ENCODE results near the gene NFIX. TPM values are rescaled to one million over a fixed set of nuclear protein-coding genes. Genes with fewer than 3 reads are reported as not detected.

NFIX gene
- total and polyA plus RNA-seq, 2 of the 13 experiments (the other 11 are each of a cell fraction or from before 2014, with no cell fraction given) = 3.4 to 5.4 TPM

DNA sequence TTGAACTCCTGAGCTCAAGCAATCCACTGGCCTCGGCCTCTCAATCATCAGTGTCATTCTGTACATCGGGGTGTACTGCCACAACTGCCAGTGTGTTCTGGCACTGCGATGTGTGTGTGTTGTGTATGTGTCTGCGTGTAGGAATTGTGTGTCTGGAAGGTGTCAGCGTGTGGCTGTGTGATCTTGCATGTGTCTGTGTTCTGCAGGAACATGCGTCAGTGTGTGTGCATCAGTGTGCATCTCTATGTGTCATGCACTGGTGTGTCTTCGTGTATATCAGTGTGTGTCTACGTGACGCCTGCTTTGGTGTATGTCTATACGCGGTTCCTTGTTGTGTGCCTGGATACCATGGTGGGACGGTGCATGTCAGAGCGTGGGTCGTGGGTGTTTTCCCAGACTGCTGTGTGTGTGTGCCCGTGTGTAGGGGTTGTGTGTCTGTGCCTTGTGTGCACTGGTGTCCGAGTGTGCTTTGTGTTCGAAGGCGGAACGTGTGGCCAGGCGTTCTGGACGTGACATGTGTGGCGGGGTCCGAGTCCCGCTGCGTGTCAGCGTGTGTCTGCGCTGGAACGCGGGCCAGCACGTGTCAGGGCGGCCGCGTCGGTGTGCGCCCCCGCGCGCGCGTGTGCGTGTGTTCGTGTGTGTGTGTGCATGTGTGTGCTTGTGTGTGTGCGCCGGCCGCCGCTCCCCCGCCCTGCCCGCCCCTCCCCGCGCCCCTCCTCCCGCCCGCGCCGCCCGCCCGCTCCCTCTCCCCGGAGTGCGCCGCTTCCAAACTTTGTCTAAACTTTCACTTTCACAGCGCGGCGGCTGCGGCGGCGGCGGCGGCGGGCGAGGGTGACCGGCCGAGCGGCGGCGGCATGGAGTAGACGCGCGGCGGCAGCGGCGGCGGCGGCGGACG is at the start of gene NFIX (continued):
- TF ChIP-seq ZNF839 (CRISPR knock-in tag; IDR thresholded peaks at IDR 0.05; ENCODE audit: borderline replicate concordance) (no peak; the same call in 1 of the 2 replicates), EEA1 (CRISPR knock-in tag; IDR thresholded peaks at IDR 0.05; ENCODE audit: borderline replicate concordance) (no peak), TEAD3 (CRISPR knock-in tag; optimal IDR thresholded peaks at IDR 0.05; ENCODE audit: borderline replicate concordance) (peak; percentile 19), ZSCAN25 (CRISPR knock-in tag; IDR thresholded peaks at IDR 0.05) (no peak), MAFG (CRISPR knock-in tag; IDR thresholded peaks at IDR 0.05) (no peak), ZFP36L1 (CRISPR knock-in tag; IDR thresholded peaks at IDR 0.05) (no peak), SNAI1 (CRISPR knock-in tag; IDR thresholded peaks at IDR 0.05; ENCODE audit: borderline replicate concordance) (no peak), ERF (CRISPR knock-in tag; IDR thresholded peaks at IDR 0.05) (no peak), ZNF720 (CRISPR knock-in tag; IDR thresholded peaks at IDR 0.05) (no peak), HES4 (CRISPR knock-in tag; IDR thresholded peaks at IDR 0.05; ENCODE audit: borderline replicate concordance) (0 out of 2 replicates have a peak, but pooled peaks have one; percentile 52), ATF7 (IDR thresholded peaks at IDR 0.05) (no peak), ATF7 (CRISPR knock-in tag; IDR thresholded peaks at IDR 0.05) (no peak), ZSCAN29 (CRISPR knock-in tag; conservative IDR thresholded peaks at IDR 0.05) (no peak), ZNF768 (CRISPR knock-in tag; IDR thresholded peaks at IDR 0.05) (peak; percentile 39; the same call in 1 of the 2 replicates), KAT2B (IDR thresholded peaks at IDR 0.05; ENCODE audit: borderline replicate concordance, low read depth, low read length) (no peak), HOXA9 (CRISPR knock-in tag; IDR thresholded peaks at IDR 0.05; ENCODE audit: borderline replicate concordance) (no peak)
- TF ChIP-seq, protein P1, sequence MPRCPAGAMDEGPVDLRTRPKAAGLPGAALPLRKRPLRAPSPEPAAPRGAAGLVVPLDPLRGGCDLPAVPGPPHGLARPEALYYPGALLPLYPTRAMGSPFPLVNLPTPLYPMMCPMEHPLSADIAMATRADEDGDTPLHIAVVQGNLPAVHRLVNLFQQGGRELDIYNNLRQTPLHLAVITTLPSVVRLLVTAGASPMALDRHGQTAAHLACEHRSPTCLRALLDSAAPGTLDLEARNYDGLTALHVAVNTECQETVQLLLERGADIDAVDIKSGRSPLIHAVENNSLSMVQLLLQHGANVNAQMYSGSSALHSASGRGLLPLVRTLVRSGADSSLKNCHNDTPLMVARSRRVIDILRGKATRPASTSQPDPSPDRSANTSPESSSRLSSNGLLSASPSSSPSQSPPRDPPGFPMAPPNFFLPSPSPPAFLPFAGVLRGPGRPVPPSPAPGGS (CRISPR knock-in tag; IDR thresholded peaks at IDR 0.05) = no peak
- TF ChIP-seq, protein P2, sequence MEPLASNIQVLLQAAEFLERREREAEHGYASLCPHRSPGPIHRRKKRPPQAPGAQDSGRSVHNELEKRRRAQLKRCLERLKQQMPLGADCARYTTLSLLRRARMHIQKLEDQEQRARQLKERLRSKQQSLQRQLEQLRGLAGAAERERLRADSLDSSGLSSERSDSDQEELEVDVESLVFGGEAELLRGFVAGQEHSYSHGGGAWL (CRISPR knock-in tag; IDR thresholded peaks at IDR 0.05) = 0 out of 2 replicates have a peak, but pooled peaks have one; percentile 36
- TF ChIP-seq, protein P3, sequence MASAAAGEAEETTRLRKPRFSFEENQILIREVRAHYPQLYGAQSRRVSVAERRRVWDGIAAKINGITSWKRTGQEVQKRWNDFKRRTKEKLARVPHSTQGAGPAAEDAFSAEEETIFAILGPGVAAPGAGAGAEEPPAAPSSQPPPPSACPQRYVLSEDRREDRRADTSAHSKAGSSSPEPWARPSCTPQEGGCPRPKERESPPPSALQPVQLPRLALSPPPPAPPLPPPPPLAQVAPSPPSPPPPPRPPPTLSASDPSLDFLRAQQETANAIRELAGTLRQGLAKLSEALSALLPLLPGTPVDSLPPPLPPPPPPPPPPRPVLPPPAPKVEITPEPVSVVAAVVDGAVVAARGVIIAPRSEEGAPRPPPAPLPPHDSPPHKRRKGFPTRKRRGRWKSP (CRISPR knock-in tag; IDR thresholded peaks at IDR 0.05) = peak; percentile 35; the same call in 1 of the 2 replicates
- TF ChIP-seq, protein P4, sequence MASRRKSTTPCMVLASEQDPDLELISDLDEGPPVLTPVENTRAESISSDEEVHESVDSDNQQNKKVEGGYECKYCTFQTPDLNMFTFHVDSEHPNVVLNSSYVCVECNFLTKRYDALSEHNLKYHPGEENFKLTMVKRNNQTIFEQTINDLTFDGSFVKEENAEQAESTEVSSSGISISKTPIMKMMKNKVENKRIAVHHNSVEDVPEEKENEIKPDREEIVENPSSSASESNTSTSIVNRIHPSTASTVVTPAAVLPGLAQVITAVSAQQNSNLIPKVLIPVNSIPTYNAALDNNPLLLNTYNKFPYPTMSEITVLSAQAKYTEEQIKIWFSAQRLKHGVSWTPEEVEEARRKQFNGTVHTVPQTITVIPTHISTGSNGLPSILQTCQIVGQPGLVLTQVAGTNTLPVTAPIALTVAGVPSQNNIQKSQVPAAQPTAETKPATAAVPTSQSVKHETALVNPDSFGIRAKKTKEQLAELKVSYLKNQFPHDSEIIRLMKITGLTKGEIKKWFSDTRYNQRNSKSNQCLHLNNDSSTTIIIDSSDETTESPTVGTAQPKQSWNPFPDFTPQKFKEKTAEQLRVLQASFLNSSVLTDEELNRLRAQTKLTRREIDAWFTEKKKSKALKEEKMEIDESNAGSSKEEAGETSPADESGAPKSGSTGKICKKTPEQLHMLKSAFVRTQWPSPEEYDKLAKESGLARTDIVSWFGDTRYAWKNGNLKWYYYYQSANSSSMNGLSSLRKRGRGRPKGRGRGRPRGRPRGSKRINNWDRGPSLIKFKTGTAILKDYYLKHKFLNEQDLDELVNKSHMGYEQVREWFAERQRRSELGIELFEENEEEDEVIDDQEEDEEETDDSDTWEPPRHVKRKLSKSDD (CRISPR knock-in tag; IDR thresholded peaks at IDR 0.05; ENCODE audit: low read depth) = peak; percentile 37; the same call in 1 of the 2 replicates
